ENCODE results near the gene RNASEH2A. TPM values are rescaled to one million over a fixed set of nuclear protein-coding genes. Genes with fewer than 3 reads are reported as not detected.

Gene RNASEH2A
- 10 to 100 TPM in 1 of 2 donors, 1 to 10 TPM in 1; 6.9 to 20.8 TPM for polyA plus RNA-seq

DNA sequence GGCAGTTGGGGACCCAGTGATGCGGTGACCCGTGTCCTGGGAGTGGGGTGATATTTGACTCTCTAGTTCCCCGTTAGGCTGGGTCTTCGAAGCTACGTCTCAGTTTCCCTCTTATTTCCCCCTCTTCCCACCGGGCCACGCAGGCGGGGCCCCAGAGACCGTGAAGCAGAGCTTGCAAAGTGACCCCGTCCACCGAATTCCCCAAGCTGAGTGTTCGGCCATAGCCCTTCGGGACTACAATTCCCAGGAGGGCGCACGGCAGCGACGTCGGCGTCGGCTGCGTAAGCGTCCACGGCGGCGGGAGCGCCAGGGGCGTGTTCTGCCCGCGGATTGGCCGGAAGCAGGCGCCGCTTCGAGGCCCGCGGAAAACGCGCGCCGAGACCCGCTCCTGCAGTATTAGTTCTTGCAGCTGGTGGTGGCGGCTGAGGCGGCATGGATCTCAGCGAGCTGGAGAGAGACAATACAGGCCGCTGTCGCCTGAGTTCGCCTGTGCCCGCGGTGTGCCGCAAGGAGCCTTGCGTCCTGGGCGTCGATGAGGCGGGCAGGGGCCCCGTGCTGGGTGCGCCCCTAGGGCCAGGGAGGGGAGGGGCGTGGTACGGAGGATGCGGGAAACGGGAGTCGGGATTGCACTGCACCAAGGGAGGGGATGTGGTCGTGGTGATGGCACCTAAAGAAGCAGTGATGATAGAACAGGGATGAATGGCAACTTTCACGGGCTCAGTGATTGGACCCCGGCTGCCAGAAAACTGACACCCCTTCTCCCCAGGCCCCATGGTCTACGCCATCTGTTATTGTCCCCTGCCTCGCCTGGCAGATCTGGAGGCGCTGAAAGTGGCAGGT, at the start of gene RNASEH2A:
Gene RNASEH2A (plus strand): TSS at position 343 of the 840 bp plus-strand sequence. CDS start 90 bp downstream, at position 433.
- WGBS, 2 donors: 4% methylated on average over 65 to 66 of the region's 66 CpGs
- Histone ChIP-seq H3K36me3 (ENCODE audit: control insufficient read depth in 2 of 2, insufficient read depth in 2 of 2, low read length in 1 of 2) (no peaks in the 10 kb centered on the region), H3K4me1 (ENCODE audit: control insufficient read depth in 2 of 2, insufficient read depth in 2 of 2, low read length in 1 of 2) (peaks cover 4 to 5% of the 10 kb centered on the region in 2 donors), H3K27ac (ENCODE audit: low read depth in 2 of 2, low read length in 1 of 2) (peak within 1 kb of the TSS; percentile 44 to 73), H3K4me3 (ENCODE audit: low read depth in 1 of 2, low read length in 2 of 2) (peak within 1 kb of the TSS; percentile 56 to 73), H3K9me3 (ENCODE audit: control insufficient read depth in 2 of 2, insufficient read depth in 1 of 2, low read depth in 1 of 2, low read length in 1 of 2) (no peaks in the 10 kb centered on the region), H3K27me3 (ENCODE audit: control insufficient read depth in 1 of 2, insufficient read depth in 2 of 2, low read length in 2 of 2) (no peaks in the 10 kb centered on the region)

DNA sequence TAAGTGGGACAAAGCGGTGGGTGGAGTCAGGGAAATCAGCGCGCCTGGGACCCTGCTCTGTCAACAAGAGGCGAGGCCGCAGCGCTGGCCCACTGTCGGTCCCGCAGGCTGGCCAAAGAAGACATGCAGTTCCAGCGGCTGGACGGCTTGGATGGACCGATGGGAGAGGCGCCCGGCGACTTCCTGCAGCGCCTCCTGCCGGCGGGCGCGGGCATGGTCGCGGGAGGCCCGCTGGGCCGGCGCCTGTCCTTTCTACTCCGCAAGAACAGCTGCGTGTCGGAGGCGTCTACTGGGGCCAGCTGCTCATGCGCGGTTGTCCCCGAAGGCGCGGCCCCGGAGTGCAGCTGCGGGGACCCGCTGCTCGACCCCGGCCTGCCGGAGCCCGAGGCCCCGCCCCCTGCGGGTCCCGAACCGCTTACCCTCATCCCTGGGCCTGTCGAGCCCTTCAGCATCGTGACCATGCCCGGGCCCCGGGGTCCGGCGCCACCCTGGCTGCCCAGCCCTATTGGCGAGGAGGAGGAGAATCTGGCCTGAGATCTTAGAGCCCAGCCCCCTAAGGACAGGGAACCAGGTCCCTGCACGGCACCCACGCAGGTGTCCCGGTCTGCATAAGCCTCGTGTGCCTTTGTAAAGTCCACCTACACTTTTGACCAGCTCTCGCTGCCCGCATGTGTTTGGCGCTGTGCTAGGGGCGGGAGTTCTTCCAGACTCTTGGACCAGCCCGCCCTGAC, 48.7 kb upstream of the RNASEH2A start:
- peaks cover 0 to 2% of the 10 kb centered on the region in 2 donors for H3K4me1 ChIP-seq (ENCODE audit: control insufficient read depth in 2 of 2, insufficient read depth in 2 of 2, low read length in 1 of 2)
- H3K36me3 ChIP-seq (ENCODE audit: control insufficient read depth in 2 of 2, insufficient read depth in 2 of 2, low read length in 1 of 2): peaks cover 0 to 6% of the 10 kb centered on the region in 2 donors
- no peaks in the 10 kb centered on the region for H3K9me3 ChIP-seq (ENCODE audit: control insufficient read depth in 2 of 2, insufficient read depth in 1 of 2, low read depth in 1 of 2, low read length in 1 of 2)
- no peaks in the 10 kb centered on the region for H3K27me3 ChIP-seq (ENCODE audit: control insufficient read depth in 1 of 2, insufficient read depth in 2 of 2, low read length in 2 of 2)
- H3K27ac ChIP-seq (ENCODE audit: low read depth in 2 of 2, low read length in 1 of 2): no peak overlapping the region
- peak overlapping the region; percentile 32 to 39 for H3K4me3 ChIP-seq (ENCODE audit: low read depth in 1 of 2, low read length in 2 of 2)
- WGBS, 2 donors: 6% methylated on average over 49 to 60 of the region's 60 CpGs

DNA sequence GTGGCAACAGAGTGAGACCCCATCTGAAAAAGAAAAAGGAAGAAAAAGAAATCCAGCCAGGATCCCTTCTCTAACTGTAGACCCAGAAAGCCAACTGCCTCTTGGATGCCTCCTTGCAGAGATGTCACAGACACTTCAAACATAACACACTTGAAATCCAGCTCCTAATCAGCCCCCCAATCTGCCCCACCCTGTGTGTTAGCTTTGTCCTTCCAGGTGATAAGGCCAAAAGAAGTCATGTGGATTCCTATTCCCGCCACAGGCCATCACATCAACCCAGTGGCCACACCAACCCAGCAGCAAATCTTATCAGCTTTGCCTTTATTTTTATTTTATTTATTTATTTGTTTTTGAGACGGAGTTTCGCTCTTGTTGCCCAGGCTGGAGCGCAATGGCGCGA, 46.7 kb upstream of the RNASEH2A start:
- Histone ChIP-seq H3K27ac (ENCODE audit: low read depth in 2 of 2, low read length in 1 of 2) (no peak overlapping the region), H3K27me3 (ENCODE audit: control insufficient read depth in 1 of 2, insufficient read depth in 2 of 2, low read length in 2 of 2) (no peaks in the 10 kb centered on the region), H3K9me3 (ENCODE audit: control insufficient read depth in 2 of 2, insufficient read depth in 1 of 2, low read depth in 1 of 2, low read length in 1 of 2) (no peaks in the 10 kb centered on the region), H3K36me3 (ENCODE audit: control insufficient read depth in 2 of 2, insufficient read depth in 2 of 2, low read length in 1 of 2) (peaks cover 9 to 18% of the 10 kb centered on the region in 2 donors), H3K4me1 (ENCODE audit: control insufficient read depth in 2 of 2, insufficient read depth in 2 of 2, low read length in 1 of 2) (no peaks in the 10 kb centered on the region), H3K4me3 (ENCODE audit: low read depth in 1 of 2, low read length in 2 of 2) (no peak overlapping the region)
- WGBS, 2 donors: 92 to 93% methylated on average over 6 of the region's 6 CpGs

DNA sequence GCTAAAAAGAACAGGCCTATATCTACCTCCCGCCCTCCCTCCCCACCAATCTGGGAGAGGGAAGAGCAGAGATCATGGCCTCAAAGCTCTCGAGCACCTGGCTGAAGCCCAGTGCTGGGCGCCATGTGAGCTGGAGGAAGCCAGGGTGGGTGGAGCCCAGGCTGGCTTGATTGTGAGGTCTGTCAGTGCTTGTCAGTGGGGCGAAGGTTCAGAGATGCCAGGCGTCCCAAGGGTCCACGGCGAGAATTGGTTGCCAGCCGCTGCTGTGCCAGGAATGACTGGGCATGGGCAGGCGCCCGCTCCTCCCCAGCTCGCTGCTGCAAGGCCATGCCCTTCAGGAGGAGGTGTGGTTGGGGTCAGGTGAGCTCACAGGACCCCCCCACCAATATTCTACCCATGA, 43.3 kb upstream of the RNASEH2A start:
- H3K36me3 ChIP-seq (ENCODE audit: control insufficient read depth in 2 of 2, insufficient read depth in 2 of 2, low read length in 1 of 2): peaks cover 9 to 27% of the 10 kb centered on the region in 2 donors
- 87 to 92% methylated on average over 11 of the region's 11 CpGs for WGBS, 2 donors
- H3K27ac ChIP-seq (ENCODE audit: low read depth in 2 of 2, low read length in 1 of 2): no peak overlapping the region
- H3K27me3 ChIP-seq (ENCODE audit: control insufficient read depth in 1 of 2, insufficient read depth in 2 of 2, low read length in 2 of 2): no peaks in the 10 kb centered on the region
- H3K4me1 ChIP-seq (ENCODE audit: control insufficient read depth in 2 of 2, insufficient read depth in 2 of 2, low read length in 1 of 2): no peaks in the 10 kb centered on the region
- no peaks in the 10 kb centered on the region for H3K9me3 ChIP-seq (ENCODE audit: control insufficient read depth in 2 of 2, insufficient read depth in 1 of 2, low read depth in 1 of 2, low read length in 1 of 2)
- no peak overlapping the region for H3K4me3 ChIP-seq (ENCODE audit: low read depth in 1 of 2, low read length in 2 of 2)

DNA sequence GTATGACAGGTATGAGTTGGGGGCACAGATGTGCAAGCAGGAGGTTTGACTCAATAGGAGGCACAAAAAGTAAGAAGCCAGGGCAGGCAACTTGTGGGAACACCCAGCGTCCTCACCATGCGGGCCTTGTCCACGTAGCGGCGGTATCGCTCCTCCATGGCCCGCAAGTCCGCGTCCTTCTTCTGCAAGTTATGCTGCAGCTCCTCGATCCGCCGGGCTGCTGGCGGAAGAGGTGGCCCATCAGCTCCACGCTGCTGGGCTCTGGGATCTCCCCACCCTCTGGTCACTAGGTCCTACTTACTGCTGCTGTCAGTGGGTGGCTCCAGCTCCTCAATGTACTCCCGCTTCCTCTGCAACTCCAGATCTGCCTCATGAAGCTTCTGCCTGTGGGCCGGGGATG, 41.7 kb upstream of the RNASEH2A start:
- 96 to 99% methylated on average over 16 of the region's 16 CpGs for WGBS, 2 donors
- no peak overlapping the region for H3K4me3 ChIP-seq (ENCODE audit: low read depth in 1 of 2, low read length in 2 of 2)
- peaks cover 9 to 32% of the 10 kb centered on the region in 2 donors for H3K36me3 ChIP-seq (ENCODE audit: control insufficient read depth in 2 of 2, insufficient read depth in 2 of 2, low read length in 1 of 2)
- H3K27me3 ChIP-seq (ENCODE audit: control insufficient read depth in 1 of 2, insufficient read depth in 2 of 2, low read length in 2 of 2): no peaks in the 10 kb centered on the region
- no peak overlapping the region for H3K27ac ChIP-seq (ENCODE audit: low read depth in 2 of 2, low read length in 1 of 2)
- H3K9me3 ChIP-seq (ENCODE audit: control insufficient read depth in 2 of 2, insufficient read depth in 1 of 2, low read depth in 1 of 2, low read length in 1 of 2): no peaks in the 10 kb centered on the region
- no peaks in the 10 kb centered on the region for H3K4me1 ChIP-seq (ENCODE audit: control insufficient read depth in 2 of 2, insufficient read depth in 2 of 2, low read length in 1 of 2)

DNA sequence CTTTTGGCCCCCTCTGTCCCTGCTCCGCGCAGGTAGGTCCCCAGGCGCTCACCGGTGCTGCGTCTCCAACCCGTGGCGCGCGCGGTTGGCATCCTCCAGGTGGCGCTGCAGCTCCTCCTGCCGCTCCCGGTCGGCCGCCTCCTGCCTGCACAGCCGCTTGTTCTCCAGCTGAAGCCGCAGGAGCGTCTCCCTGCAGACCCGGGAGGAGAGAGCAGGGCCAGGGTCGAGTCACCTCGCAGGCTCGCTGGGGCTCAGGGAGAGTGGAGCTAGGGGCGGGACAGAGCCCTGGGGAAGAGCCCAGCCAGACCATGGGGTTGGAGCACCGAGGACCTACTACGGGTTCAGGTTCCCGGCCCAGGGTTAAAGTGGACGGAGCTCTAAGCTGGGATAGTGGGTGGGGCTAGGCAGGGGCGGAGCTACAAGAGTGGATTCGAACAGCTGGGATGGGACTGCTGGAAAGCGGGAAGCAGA, 40.3 kb upstream of the RNASEH2A start:
- WGBS, 2 donors: 39 to 69% methylated on average over 30 of the region's 30 CpGs
- Histone ChIP-seq H3K36me3 (ENCODE audit: control insufficient read depth in 2 of 2, insufficient read depth in 2 of 2, low read length in 1 of 2) (peaks cover 14 to 45% of the 10 kb centered on the region in 2 donors), H3K27ac (ENCODE audit: low read depth in 2 of 2, low read length in 1 of 2) (no peak overlapping the region), H3K4me1 (ENCODE audit: control insufficient read depth in 2 of 2, insufficient read depth in 2 of 2, low read length in 1 of 2) (no peaks in the 10 kb centered on the region), H3K27me3 (ENCODE audit: control insufficient read depth in 1 of 2, insufficient read depth in 2 of 2, low read length in 2 of 2) (no peaks in the 10 kb centered on the region), H3K9me3 (ENCODE audit: control insufficient read depth in 2 of 2, insufficient read depth in 1 of 2, low read depth in 1 of 2, low read length in 1 of 2) (no peaks in the 10 kb centered on the region), H3K4me3 (ENCODE audit: low read depth in 1 of 2, low read length in 2 of 2) (peak overlapping the region in 1 of 2 donors; percentile 28)

DNA sequence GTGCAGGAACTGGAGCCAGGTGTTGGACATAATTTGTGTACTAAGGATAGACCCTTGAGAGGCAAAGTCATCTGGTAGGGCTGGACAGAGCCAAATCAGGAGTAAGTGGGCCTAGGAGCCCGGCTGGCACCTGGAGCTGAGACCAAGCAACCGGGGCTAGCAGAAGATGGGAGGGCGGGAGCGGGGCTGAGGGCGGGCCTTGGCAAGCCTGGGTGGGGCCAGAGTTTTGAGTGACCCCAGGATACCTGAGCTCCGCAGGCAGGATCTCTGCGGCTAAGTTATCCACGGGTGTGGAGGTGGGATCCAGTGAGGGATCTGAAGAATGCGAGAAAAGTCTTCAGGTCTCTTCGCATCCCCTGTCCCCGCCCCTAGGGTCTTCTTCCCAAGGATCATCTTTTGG, 39.2 kb upstream of the RNASEH2A start:
- H3K27me3 ChIP-seq (ENCODE audit: control insufficient read depth in 1 of 2, insufficient read depth in 2 of 2, low read length in 2 of 2): no peaks in the 10 kb centered on the region
- no peak overlapping the region for H3K4me3 ChIP-seq (ENCODE audit: low read depth in 1 of 2, low read length in 2 of 2)
- H3K36me3 ChIP-seq (ENCODE audit: control insufficient read depth in 2 of 2, insufficient read depth in 2 of 2, low read length in 1 of 2): peaks cover 14 to 44% of the 10 kb centered on the region in 2 donors
- 89 to 91% methylated on average over 11 of the region's 11 CpGs for WGBS, 2 donors
- H3K9me3 ChIP-seq (ENCODE audit: control insufficient read depth in 2 of 2, insufficient read depth in 1 of 2, low read depth in 1 of 2, low read length in 1 of 2): no peaks in the 10 kb centered on the region
- no peaks in the 10 kb centered on the region for H3K4me1 ChIP-seq (ENCODE audit: control insufficient read depth in 2 of 2, insufficient read depth in 2 of 2, low read length in 1 of 2)
- no peak overlapping the region for H3K27ac ChIP-seq (ENCODE audit: low read depth in 2 of 2, low read length in 1 of 2)

DNA sequence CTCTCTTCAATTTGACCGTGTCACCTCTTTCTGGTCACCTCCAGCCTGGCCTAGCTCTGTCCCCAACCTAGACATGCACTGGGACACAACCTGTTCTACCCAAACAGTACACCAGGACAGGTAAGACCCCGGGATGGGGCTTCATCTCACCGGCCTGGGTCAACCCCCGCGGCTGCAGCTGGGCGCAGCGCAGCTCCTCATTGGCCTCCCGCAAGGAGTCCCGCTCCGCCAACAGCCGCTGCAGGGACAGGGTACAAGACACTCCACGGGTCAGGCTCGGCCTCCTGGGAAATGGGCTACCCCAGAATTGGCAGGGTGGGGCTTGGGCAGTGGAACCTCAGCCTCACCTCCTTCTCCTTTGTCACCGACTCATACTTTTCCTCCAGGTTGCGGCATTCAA, 38.7 kb upstream of the RNASEH2A start:
- no peaks in the 10 kb centered on the region for H3K4me1 ChIP-seq (ENCODE audit: control insufficient read depth in 2 of 2, insufficient read depth in 2 of 2, low read length in 1 of 2)
- WGBS, 2 donors: 96% methylated on average over 15 of the region's 15 CpGs

DNA sequence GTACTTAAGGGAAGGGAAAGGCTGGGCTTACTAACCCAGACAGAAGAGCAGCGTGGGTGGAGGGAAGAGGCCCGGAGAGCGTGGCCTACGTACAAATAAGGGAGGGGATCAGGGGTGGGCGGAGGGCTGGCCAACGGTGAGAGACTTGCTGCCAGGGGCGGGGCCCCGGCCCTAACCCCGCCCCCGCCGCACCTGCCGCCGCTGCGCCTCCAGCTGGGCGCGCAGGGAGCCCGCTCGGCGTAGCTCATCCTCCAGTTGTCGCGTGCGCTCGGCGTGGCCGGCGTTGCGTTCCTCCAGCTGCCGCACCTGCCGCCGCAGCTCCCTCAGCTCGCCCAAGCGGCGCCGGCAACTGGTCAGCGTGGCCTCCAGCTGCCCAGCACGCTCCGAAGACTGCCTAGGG, 36.7 kb upstream of the RNASEH2A start:
- Histone ChIP-seq H3K9me3 (ENCODE audit: control insufficient read depth in 2 of 2, insufficient read depth in 1 of 2, low read depth in 1 of 2, low read length in 1 of 2) (no peaks in the 10 kb centered on the region), H3K27me3 (ENCODE audit: control insufficient read depth in 1 of 2, insufficient read depth in 2 of 2, low read length in 2 of 2) (no peaks in the 10 kb centered on the region), H3K4me1 (ENCODE audit: control insufficient read depth in 2 of 2, insufficient read depth in 2 of 2, low read length in 1 of 2) (peaks cover 0 to 5% of the 10 kb centered on the region in 2 donors), H3K4me3 (ENCODE audit: low read depth in 1 of 2, low read length in 2 of 2) (no peak overlapping the region), H3K27ac (ENCODE audit: low read depth in 2 of 2, low read length in 1 of 2) (no peak overlapping the region), H3K36me3 (ENCODE audit: control insufficient read depth in 2 of 2, insufficient read depth in 2 of 2, low read length in 1 of 2) (peaks cover 5 to 34% of the 10 kb centered on the region in 2 donors)
- 51 to 69% methylated on average over 33 to 37 of the region's 37 CpGs for WGBS, 2 donors

More for the DNA sequence above, 38.7 kb upstream of the RNASEH2A start:
- Histone ChIP-seq H3K9me3 (ENCODE audit: control insufficient read depth in 2 of 2, insufficient read depth in 1 of 2, low read depth in 1 of 2, low read length in 1 of 2) (no peaks in the 10 kb centered on the region), H3K27ac (ENCODE audit: low read depth in 2 of 2, low read length in 1 of 2) (no peak overlapping the region), H3K36me3 (ENCODE audit: control insufficient read depth in 2 of 2, insufficient read depth in 2 of 2, low read length in 1 of 2) (peaks cover 14 to 43% of the 10 kb centered on the region in 2 donors), H3K27me3 (ENCODE audit: control insufficient read depth in 1 of 2, insufficient read depth in 2 of 2, low read length in 2 of 2) (no peaks in the 10 kb centered on the region), H3K4me3 (ENCODE audit: low read depth in 1 of 2, low read length in 2 of 2) (no peak overlapping the region)
